ENCODE results near the gene FLNC.

DNA sequence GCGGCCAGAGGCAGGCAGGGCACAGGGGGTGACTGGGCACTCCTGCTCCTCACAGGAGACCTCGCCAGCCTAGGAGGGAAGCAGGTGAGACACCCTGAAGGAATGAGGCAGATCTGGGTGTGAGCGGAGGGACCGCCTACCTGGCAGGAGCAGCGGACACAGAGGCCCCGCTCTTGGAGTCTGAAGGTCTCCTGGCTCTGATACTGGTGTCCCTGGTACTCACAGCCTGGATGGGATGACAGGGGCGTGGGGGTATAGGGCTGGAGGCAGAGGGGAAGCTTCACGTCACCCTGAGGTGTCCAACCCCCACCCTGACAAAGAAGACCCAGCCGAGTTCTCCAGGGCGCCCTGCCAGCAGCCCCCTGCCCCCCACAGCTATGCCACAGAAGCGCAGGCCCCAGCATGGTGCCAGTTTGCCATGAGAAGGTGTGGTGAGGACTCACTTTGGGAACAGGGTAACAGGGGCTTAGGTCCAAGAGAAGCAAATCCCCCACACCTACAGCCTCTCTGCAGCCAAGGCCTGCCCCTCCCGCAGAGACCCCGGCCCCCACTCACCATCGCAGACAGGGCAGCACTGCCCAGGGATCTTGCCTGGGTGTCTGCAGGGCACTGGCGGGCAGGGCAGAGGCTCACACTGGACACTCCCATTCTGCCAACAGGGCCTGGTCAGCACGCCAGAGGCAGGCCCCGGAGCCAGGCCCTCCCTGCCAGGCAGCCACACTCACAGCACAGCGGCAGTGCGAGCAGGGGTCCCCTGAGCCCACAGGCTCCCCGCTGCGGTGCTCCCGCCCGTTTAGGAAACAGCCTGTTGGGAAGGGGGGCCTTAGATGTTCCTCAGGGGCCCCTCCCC, 63.3 kb downstream of the FLNC start:
- TF ChIP-seq, protein P1, sequence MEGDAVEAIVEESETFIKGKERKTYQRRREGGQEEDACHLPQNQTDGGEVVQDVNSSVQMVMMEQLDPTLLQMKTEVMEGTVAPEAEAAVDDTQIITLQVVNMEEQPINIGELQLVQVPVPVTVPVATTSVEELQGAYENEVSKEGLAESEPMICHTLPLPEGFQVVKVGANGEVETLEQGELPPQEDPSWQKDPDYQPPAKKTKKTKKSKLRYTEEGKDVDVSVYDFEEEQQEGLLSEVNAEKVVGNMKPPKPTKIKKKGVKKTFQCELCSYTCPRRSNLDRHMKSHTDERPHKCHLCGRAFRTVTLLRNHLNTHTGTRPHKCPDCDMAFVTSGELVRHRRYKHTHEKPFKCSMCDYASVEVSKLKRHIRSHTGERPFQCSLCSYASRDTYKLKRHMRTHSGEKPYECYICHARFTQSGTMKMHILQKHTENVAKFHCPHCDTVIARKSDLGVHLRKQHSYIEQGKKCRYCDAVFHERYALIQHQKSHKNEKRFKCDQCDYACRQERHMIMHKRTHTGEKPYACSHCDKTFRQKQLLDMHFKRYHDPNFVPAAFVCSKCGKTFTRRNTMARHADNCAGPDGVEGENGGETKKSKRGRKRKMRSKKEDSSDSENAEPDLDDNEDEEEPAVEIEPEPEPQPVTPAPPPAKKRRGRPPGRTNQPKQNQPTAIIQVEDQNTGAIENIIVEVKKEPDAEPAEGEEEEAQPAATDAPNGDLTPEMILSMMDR (IDR thresholded peaks at IDR 0.05; ENCODE audit: insufficient read depth, low read length, poor library complexity, severe bottlenecking) = no peak
- TF ChIP-seq EZH2phosphoT487 (conservative IDR thresholded peaks at IDR 0.05; ENCODE audit: low read length) = no peak

All from SU-DHL-6 (cell line).